BJ (cell line): ENCODE results near the gene GLCCI1. TPM values are rescaled to one million over a fixed set of nuclear protein-coding genes. Genes with fewer than 3 reads are reported as not detected.

Experiments used
- CTCF ChIA-PET: fragments of 350-600 bp; formaldehyde crosslinking; extraction: SDS; loops from one replicate; lab custom pipeline; 2021; ENCODE audit warnings: antibody characterized with exemption, inconsistent platforms; lab: Yijun Ruan, JAX
- POLR2A ChIA-PET: fragments of 300-600 bp; sonication (Branson Sonifier 250); formaldehyde crosslinking; extraction: SDS; loops from one replicate; lab custom pipeline; 2021; ENCODE audit warnings: antibody characterized with exemption; lab: Charles Lee
- DNase-seq: peaks from one replicate; pipeline ENCODE4 v3.0.0-alpha.2; 2011; ENCODE audit warnings: low read depth
- H3K27me3 ChIP-seq: 2 replicates; pipeline ENCODE4 v1.6.0; 2011; ENCODE audit warnings: low read length; ENCODE audit not compliant: control insufficient read depth, insufficient read depth
- H3K36me3 ChIP-seq: 2 replicates; pipeline ENCODE4 v1.5.1; 2011; ENCODE audit warnings: low read length; ENCODE audit not compliant: control insufficient read depth, insufficient read depth
- H3K4me3 ChIP-seq: 2 replicates; pipeline ENCODE4 v1.5.1; 2011; ENCODE audit warnings: low read depth, mild to moderate bottlenecking, control low read depth, low read length
- CTCF ChIP-seq: IDR thresholded peaks from 2 replicates; pipeline ENCODE4 v1.5.1; 2011; ENCODE audit warnings: low read depth, mild to moderate bottlenecking, control low read depth, inconsistent platforms, low read length, moderate library complexity; ENCODE audit not compliant: insufficient read depth
- polyA plus RNA-seq: library from polyadenylated mRNA; depleted of rRNA; stranded (reverse); fragments of >200 nt; gene quantifications from 2 replicates; pipeline ENCODE4 v1.2.3, GENCODE V29; 2011

The GLCCI1 gene
- polyA plus RNA-seq, 1 experiment: 11.2 TPM

- CTCF ChIA-PET: no interaction called here
- Histone ChIP-seq H3K36me3 (no peaks in the 10 kb centered on the region), H3K27me3 (0 out of 2 replicates have a peak, but pooled peaks cover 2% of the 10 kb centered on the region), H3K4me3 (no peak overlapping the region)
- TF ChIP-seq CTCF: no peak
- DNase-seq: no peak
- POLR2A ChIA-PET: no interaction called here
Observed at GRCh38 chr7:8128449-8129317, 160.1 kb downstream of the GLCCI1 start.

- ChIA-PET POLR2A (no interaction called here), CTCF (no interaction called here)
- Histone ChIP-seq H3K4me3 (no peak overlapping the region), H3K27me3 (0 out of 2 replicates have a peak, but pooled peaks cover 2% of the 10 kb centered on the region), H3K36me3 (no peaks in the 10 kb centered on the region)
- no peak for TF ChIP-seq CTCF
- no peak for DNase-seq
Observed at GRCh38 chr7:8129318-8129659, 160.7 kb downstream of the GLCCI1 start.

- CTCF ChIA-PET: no interaction called here
Observed at GRCh38 chr7:8130663-8131062, 162.1 kb downstream of the GLCCI1 start.

GRCh38 chr7:8131694-8132605 is 163.4 kb downstream of the GLCCI1 start:
- ChIA-PET POLR2A (no interaction called here), CTCF (no interaction called here)
- H3K4me3 ChIP-seq: no peak overlapping the region
- TF ChIP-seq CTCF: no peak
- no peak for DNase-seq
- no peaks in the 10 kb centered on the region for H3K36me3 ChIP-seq
- H3K27me3 ChIP-seq: 0 out of 2 replicates have a peak, but pooled peaks cover 2% of the 10 kb centered on the region

More at GRCh38 chr7:8130663-8131062, 162.1 kb downstream of the GLCCI1 start:
- H3K4me3 ChIP-seq: no peak overlapping the region
- H3K27me3 ChIP-seq: 0 out of 2 replicates have a peak, but pooled peaks cover 2% of the 10 kb centered on the region
- POLR2A ChIA-PET: no interaction called here
- no peak for DNase-seq
- no peak for TF ChIP-seq CTCF
- no peaks in the 10 kb centered on the region for H3K36me3 ChIP-seq
